HepG2 (cell line): ENCODE measurements around the gene FAM89B. TPM values are rescaled to one million over a fixed set of nuclear protein-coding genes. Genes with fewer than 3 reads are reported as not detected.

Experiments
- ARNT2 ChIP-seq: sonication (generic); formaldehyde crosslinking; IDR thresholded peaks from 2 replicates; pipeline ENCODE4 v1.8.0; 2022; ENCODE audit warnings: mild to moderate bottlenecking, low read depth, missing genetic modification reagents, moderate library complexity
- CBX2 ChIP-seq, 2 experiments: fragments of 200-600 bp in 1 of 2; sonication (generic); formaldehyde crosslinking in 1 of 2; IDR thresholded peaks; 2 replicates each; pipeline versions ENCODE4 v1.7.0 to v1.8.1; 2018 to 2022; ENCODE audit warnings: low read depth in 2 of 2, low read length in 1 of 2, mild to moderate bottlenecking in 1 of 2, missing genetic modification reagents in 1 of 2
- FLYWCH1 ChIP-seq: sonication (generic); formaldehyde crosslinking; IDR thresholded peaks from 2 replicates; pipeline ENCODE4 v1.8.1; 2023; ENCODE audit warnings: mild to moderate bottlenecking, missing genetic modification reagents
- FOXK1 ChIP-seq: sonication (generic); formaldehyde crosslinking; IDR thresholded peaks from 2 replicates; pipeline ENCODE4 v1.4.0; 2020; ENCODE audit warnings: low read depth, missing genetic modification reagents, borderline replicate concordance
- KLF6 ChIP-seq: IDR thresholded peaks from 2 replicates; pipeline ENCODE4 v1.8.0; 2016; ENCODE audit warnings: missing biosample characterization, missing genetic modification reagents
- RORA ChIP-seq: sonication (generic); formaldehyde crosslinking; IDR thresholded peaks from 2 replicates; pipeline ENCODE4 v1.5.0; 2020; ENCODE audit warnings: mild to moderate bottlenecking, missing genetic modification reagents, moderate library complexity
- SKI ChIP-seq: fragments of 450-650 bp; IDR thresholded peaks from one replicate; pipeline ENCODE4 v1.6.1; 2018; ENCODE audit warnings: mild to moderate bottlenecking; ENCODE audit not compliant: partially characterized antibody
- SMYD3 ChIP-seq: sonication (generic); formaldehyde crosslinking; IDR thresholded peaks from 2 replicates; pipeline ENCODE4 v1.8.1; 2023; ENCODE audit warnings: mild to moderate bottlenecking, missing genetic modification reagents
- SOX13 ChIP-seq, 3 experiments: fragments of 450-650 bp in 1 of 3; sonication (generic) in 1 of 3; formaldehyde crosslinking in 1 of 3; IDR thresholded peaks in 2 of 3; conservative IDR thresholded peaks in 1 of 3; 2 replicates each; pipeline versions ENCODE4 v1.5.0 to v1.6.1; 2016 to 2020; ENCODE audit warnings: antibody characterized with exemption in 1 of 3, mild to moderate bottlenecking in 1 of 3, missing compliant biosample characterization in 1 of 3, missing genetic modification reagents in 1 of 3, moderate library complexity in 1 of 3
- TCF7 ChIP-seq: sonication (generic); IDR thresholded peaks from 2 replicates; pipeline ENCODE4 v1.6.1; 2016; ENCODE audit warnings: antibody characterized with exemption, low read depth
- WIZ ChIP-seq: sonication (generic); formaldehyde crosslinking; IDR thresholded peaks from 2 replicates; pipeline ENCODE4 v1.5.1; 2020; ENCODE audit warnings: mild to moderate bottlenecking, missing genetic modification reagents
- ZBTB1 ChIP-seq: sonication (generic); formaldehyde crosslinking; IDR thresholded peaks from 2 replicates; pipeline ENCODE4 v1.4.0; 2020; ENCODE audit warnings: missing genetic modification reagents, borderline replicate concordance
- ZNF24 ChIP-seq: fragments of 450-650 bp; IDR thresholded peaks from 2 replicates; pipeline ENCODE4 v1.6.1; 2017; ENCODE audit warnings: antibody characterized with exemption, mild to moderate bottlenecking
- ZNF280B ChIP-seq: sonication (generic); formaldehyde crosslinking; IDR thresholded peaks from 2 replicates; pipeline ENCODE4 v1.5.0; 2020; ENCODE audit warnings: missing genetic modification reagents, mild to moderate bottlenecking, borderline replicate concordance
- ZNF282 ChIP-seq: fragments of 450-650 bp; IDR thresholded peaks from 2 replicates; pipeline ENCODE4 v1.6.1; 2018; ENCODE audit not compliant: partially characterized antibody
- ZNF296 ChIP-seq: sonication (generic); formaldehyde crosslinking; conservative IDR thresholded peaks from 2 replicates; pipeline ENCODE4 v1.5.0; 2020; ENCODE audit warnings: mild to moderate bottlenecking, missing genetic modification reagents
- ZNF33A ChIP-seq: sonication (generic); formaldehyde crosslinking; IDR thresholded peaks from 2 replicates; pipeline ENCODE4 v1.5.1; 2020; ENCODE audit warnings: missing genetic modification reagents, mild to moderate bottlenecking, moderate library complexity, borderline replicate concordance
- ZNF644 ChIP-seq: IDR thresholded peaks from 2 replicates; pipeline ENCODE4 v1.6.1; 2016; ENCODE audit warnings: low read depth
- ZNF766 ChIP-seq: sonication (generic); formaldehyde crosslinking; IDR thresholded peaks from 2 replicates; pipeline ENCODE4 v1.5.0; 2020; ENCODE audit warnings: missing genetic modification reagents, borderline replicate concordance
- ZNF816 ChIP-seq: sonication (generic); formaldehyde crosslinking; IDR thresholded peaks from 2 replicates; pipeline ENCODE4 v1.8.0; 2022; ENCODE audit warnings: missing genetic modification reagents, mild to moderate bottlenecking, borderline replicate concordance
- ZSCAN9 ChIP-seq: IDR thresholded peaks from 2 replicates; pipeline ENCODE4 v1.6.1; 2016; ENCODE audit warnings: borderline replicate concordance
- polyA plus RNA-seq, 8 experiments: library from polyadenylated mRNA; depleted of rRNA in 3 of 8; stranded (reverse) in 7 of 8; unstranded in 1 of 8; fragments of >200 nt; fragmentation: Illumina TruSeq in 4 of 8; extraction: Trizol in 4 of 8; gene quantifications; 2 replicates each; pipeline versions ENCODE4 v1.2.1 to v1.2.3, GENCODE V29; 2011 to 2016; ENCODE audit warnings: low read depth in 4 of 8, missing spikeins in 1 of 8, mixed read lengths in 1 of 8; ENCODE audit not compliant: insufficient read depth in 1 of 8
- total RNA-seq, 5 experiments: library from RNA; depleted of rRNA; stranded (reverse); fragments of >200 nt; fragmentation: Illumina TruSeq; extraction: Trizol; gene quantifications; 2 replicates each; pipeline ENCODE4 v1.2.3, GENCODE V29; 2016; ENCODE audit warnings: low read depth in 1 of 5
- TF ChIP-seq, protein P1 (sequence below): sonication (generic); formaldehyde crosslinking; IDR thresholded peaks from 2 replicates; pipeline ENCODE4 v1.4.0; 2020; ENCODE audit warnings: missing genetic modification reagents, borderline replicate concordance
- TF ChIP-seq, protein P2 (sequence below): sonication (generic); formaldehyde crosslinking; IDR thresholded peaks from 2 replicates; pipeline ENCODE4 v1.5.0; 2020; ENCODE audit warnings: mild to moderate bottlenecking, missing genetic modification reagents

Gene FAM89B
- total and polyA plus RNA-seq, 2 of the 13 experiments (the other 11 are each of a cell fraction or from before 2014, with no cell fraction given) = 5.7 to 8.0 TPM

DNA sequence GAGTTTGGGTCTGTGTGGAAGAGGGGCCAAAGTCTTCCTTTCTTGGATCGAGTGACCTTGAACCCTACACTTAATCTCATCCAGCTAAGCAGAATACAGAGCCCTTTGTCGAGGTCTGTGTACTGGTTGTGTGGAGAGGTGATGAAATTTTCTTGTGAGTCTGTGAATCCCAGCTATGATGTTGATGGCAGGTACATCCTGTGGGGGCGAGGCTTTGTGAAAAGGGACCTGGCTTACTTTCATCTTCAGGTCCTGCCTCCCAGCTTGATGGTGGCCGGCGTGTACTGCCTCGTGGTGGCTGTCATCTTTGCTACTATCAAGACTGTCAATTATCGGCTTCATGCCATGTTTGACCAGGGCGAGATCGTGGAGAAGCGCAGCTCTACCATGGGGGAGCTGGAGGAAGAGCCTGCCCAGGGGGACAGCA is 44.2 kb downstream of the FAM89B start (continued):
- TF ChIP-seq, protein P1, sequence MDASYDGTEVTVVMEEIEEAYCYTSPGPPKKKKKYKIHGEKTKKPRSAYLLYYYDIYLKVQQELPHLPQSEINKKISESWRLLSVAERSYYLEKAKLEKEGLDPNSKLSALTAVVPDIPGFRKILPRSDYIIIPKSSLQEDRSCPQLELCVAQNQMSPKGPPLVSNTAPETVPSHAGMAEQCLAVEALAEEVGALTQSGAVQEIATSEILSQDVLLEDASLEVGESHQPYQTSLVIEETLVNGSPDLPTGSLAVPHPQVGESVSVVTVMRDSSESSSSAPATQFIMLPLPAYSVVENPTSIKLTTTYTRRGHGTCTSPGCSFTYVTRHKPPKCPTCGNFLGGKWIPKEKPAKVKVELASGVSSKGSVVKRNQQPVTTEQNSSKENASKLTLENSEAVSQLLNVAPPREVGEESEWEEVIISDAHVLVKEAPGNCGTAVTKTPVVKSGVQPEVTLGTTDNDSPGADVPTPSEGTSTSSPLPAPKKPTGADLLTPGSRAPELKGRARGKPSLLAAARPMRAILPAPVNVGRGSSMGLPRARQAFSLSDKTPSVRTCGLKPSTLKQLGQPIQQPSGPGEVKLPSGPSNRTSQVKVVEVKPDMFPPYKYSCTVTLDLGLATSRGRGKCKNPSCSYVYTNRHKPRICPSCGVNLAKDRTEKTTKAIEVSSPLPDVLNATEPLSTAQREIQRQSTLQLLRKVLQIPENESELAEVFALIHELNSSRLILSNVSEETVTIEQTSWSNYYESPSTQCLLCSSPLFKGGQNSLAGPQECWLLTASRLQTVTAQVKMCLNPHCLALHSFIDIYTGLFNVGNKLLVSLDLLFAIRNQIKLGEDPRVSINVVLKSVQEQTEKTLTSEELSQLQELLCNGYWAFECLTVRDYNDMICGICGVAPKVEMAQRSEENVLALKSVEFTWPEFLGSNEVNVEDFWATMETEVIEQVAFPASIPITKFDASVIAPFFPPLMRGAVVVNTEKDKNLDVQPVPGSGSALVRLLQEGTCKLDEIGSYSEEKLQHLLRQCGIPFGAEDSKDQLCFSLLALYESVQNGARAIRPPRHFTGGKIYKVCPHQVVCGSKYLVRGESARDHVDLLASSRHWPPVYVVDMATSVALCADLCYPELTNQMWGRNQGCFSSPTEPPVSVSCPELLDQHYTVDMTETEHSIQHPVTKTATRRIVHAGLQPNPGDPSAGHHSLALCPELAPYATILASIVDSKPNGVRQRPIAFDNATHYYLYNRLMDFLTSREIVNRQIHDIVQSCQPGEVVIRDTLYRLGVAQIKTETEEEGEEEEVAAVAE (CRISPR knock-in tag) = 0 out of 2 replicates have a peak, but pooled peaks have one; percentile 16
- no peak for TF ChIP-seq SMYD3 (CRISPR knock-in tag)
- TF ChIP-seq, protein P2, sequence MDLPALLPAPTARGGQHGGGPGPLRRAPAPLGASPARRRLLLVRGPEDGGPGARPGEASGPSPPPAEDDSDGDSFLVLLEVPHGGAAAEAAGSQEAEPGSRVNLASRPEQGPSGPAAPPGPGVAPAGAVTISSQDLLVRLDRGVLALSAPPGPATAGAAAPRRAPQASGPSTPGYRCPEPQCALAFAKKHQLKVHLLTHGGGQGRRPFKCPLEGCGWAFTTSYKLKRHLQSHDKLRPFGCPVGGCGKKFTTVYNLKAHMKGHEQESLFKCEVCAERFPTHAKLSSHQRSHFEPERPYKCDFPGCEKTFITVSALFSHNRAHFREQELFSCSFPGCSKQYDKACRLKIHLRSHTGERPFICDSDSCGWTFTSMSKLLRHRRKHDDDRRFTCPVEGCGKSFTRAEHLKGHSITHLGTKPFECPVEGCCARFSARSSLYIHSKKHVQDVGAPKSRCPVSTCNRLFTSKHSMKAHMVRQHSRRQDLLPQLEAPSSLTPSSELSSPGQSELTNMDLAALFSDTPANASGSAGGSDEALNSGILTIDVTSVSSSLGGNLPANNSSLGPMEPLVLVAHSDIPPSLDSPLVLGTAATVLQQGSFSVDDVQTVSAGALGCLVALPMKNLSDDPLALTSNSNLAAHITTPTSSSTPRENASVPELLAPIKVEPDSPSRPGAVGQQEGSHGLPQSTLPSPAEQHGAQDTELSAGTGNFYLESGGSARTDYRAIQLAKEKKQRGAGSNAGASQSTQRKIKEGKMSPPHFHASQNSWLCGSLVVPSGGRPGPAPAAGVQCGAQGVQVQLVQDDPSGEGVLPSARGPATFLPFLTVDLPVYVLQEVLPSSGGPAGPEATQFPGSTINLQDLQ = no peak
- no peak for TF ChIP-seq KLF6 (CRISPR knock-in tag)
- no peak for TF ChIP-seq ZNF766 (CRISPR knock-in tag)
- TF ChIP-seq ZNF33A (CRISPR knock-in tag) = no peak
- TF ChIP-seq ZNF280B = no peak
- TF ChIP-seq RORA (CRISPR knock-in tag) = no peak
- peak; percentile 52 for TF ChIP-seq SKI
- TF ChIP-seq TCF7 = no peak
- TF ChIP-seq CBX2 (IDR thresholded peaks at IDR 0.05; ENCODE audit: low read depth, low read length) = no peak
- TF ChIP-seq CBX2 (CRISPR knock-in tag; IDR thresholded peaks at IDR 0.05; ENCODE audit: low read depth) = no peak
- no peak for TF ChIP-seq FOXK1 (CRISPR knock-in tag)
- no peak for TF ChIP-seq ZNF24
- no peak for TF ChIP-seq ZNF816 (CRISPR knock-in tag)
- TF ChIP-seq ARNT2 (CRISPR knock-in tag) = no peak
- no peak for TF ChIP-seq ZNF296 (CRISPR knock-in tag)
- no peak for TF ChIP-seq SOX13 (IDR thresholded peaks at IDR 0.05)
- TF ChIP-seq SOX13 (CRISPR knock-in tag; conservative IDR thresholded peaks at IDR 0.05 in 1 of 2, IDR thresholded peaks at IDR 0.05 in 1 of 2) = peak in 1 of 2 experiments; percentile 69; a peak in 1 of 4 replicates
- no peak for TF ChIP-seq ZBTB1 (CRISPR knock-in tag)
- TF ChIP-seq ZNF282 = no peak
- no peak for TF ChIP-seq FLYWCH1 (CRISPR knock-in tag)
- no peak for TF ChIP-seq WIZ (CRISPR knock-in tag)
- no peak for TF ChIP-seq ZSCAN9 (CRISPR knock-in tag)
- TF ChIP-seq ZNF644 (CRISPR knock-in tag) = no peak
